NCI-H2029 treated with DMSO at 0.1 percent for 48 hours (cell line): ENCODE data around the gene USP9Y.

Experiments used
- DNase-seq: peaks from one replicate; lab custom pipeline; 2025; lab: John Stamatoyannopoulos, UW

USP9Y gene

GRCh38 chrY:12793999-12794398 lies 93.0 kb downstream of the USP9Y start:
- DNase-seq: no peak

DNA sequence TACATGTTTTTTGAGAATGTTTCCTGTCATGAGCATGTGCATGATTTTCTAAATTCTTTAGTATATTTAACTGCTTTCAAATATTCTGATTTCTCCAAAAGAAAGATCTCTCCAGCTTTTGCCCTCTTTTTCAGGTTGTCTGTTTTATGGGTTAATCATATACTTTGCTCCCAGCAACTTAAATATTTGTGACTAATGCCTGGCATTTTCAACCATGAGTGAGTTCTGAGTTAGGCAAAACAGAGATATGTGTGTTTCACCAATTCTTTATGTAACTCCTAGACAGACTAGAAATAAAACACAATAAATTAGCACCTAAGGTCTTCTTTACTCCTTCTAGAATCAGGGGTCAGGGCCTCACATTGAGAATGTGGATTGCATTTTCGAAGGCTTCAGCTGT lies 107.0 kb downstream of the USP9Y start:
- no peak for DNase-seq

DNA sequence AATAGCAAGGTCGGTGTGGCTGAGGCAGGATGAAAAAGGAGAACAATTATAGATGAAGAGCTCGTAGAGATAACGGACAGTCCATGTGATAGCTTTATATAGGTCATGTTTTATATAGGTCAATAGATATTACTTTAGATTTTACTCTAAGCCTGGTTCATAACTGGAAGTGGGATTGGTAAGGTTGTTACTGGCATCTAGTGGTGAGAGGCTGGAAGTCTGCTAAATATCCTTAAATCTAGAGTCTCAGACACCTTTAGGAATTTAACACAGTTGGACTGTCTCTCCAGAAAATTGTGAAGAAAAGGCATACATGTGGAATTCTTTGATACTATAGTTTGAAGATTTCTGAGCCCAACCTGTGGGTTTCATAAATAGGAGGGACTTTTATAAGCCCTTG lies 108.0 kb downstream of the USP9Y start:
- no peak for DNase-seq

- DNase-seq: no peak
Observed at GRCh38 chrY:12823408-12823807, 122.4 kb downstream of the USP9Y start.

DNA sequence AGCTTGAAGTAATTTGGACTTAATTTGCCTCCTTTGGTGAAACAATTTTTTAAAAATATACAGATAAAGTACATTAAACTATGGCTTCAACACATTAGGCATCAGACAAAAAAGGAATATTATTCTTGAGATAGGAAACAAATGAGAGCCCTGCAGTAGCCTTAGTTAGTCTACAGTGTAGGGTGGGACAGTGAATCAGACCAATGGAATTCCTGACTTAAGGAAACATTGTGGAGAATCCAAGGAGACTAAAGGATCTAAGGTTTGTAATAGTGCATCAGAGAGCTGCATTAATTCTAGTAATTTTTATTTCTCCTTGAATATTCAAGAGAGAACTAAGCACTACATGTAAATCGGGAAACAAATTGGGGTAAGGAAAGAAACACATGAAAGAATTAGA lies 125.8 kb downstream of the USP9Y start:
- DNase-seq: no peak

DNA sequence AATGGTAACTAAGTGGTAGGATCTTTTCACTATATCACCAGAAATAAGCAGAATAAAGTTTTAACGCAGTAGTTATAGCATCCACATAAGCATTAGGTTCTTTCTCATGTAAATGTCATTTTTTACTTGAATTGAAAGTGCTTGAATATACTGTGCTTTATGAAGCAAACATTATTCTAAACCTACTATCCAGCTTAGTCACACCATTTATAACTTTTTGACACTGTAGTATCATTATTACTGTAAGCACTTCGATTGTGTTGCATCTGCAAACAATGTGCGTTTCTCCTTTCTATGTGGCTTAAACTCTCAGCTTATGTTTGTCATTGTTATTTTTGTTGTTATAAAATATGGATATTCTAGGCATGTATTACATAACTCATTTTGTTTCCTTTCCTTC lies 132.3 kb downstream of the USP9Y start:
- DNase-seq: no peak

DNA sequence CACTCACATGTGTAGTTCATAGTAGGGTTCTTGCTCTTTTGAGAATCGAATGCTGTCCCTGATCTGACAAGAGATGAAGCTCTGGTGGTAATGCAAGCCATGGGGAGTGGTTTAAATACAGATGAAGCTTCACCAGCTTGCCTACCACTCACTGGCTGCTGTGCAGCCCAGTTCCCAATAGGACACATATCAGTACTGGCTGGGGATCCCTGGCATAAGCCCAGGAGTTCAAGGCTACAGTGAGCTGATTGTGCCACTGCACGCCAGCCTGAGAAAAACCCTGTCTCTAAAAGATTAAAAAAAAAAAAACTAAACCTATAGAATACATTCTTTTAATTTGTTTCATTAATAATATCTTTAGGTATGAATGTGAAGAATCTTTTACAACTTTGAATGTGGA lies 136.5 kb downstream of the USP9Y start:
- DNase-seq: no peak

GRCh38 chrY:12841368-12841767 lies 140.3 kb downstream of the USP9Y start:
- no peak for DNase-seq

DNA sequence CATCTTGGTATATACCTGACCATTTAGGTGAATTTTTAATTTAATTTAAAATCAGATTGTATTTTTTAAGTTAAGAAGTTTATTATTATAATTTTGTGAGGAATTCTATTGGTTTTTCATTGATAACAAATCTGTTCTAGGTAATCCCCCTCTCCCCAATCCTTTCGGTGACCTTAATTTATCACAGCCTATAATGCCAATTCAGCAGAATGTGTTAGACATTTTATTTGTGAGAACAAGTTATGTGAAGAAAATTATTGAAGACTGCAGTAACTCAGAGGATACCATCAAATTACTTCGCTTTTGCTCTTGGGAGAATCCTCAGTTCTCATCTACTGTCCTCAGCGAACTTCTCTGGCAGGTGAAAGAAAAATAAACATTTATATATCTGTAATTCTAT lies 145.8 kb downstream of the USP9Y start:
- no peak for DNase-seq

DNA sequence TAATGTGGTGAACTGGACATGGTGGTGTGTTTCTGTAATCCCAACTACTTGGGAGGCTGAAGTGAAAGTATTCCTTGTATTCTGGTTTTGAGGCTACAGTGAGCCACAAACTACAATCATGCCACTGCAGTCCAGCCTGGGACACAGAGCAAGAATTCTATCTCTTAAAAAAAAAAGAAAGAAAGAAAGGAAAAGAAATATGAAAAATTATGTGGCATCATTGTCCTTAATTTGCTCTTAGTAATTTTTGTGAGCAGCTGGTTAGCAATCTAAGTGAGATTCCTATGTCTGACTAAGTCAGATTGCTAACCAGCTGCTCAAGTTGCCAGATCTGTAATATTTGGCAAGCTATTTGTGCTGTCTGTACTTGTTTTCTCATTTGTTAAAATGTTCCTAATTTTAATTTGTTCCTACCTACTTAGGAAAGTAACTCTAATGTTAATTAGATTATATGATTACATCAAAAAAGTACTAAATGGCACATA lies 154.8 kb downstream of the USP9Y start:
- DNase-seq: no peak

- no peak for DNase-seq
Observed at GRCh38 chrY:12867960-12868359, 166.9 kb downstream of the USP9Y start.

GRCh38 chrY:12896973-12897372 lies 195.9 kb downstream of the USP9Y start:
- DNase-seq: no peak

GRCh38 chrY:12898604-12899003 lies 197.6 kb downstream of the USP9Y start:
- DNase-seq: no peak

GRCh38 chrY:12904618-12905516 lies 203.8 kb downstream of the USP9Y start, which contains the start of gene DDX3Y:
Gene DDX3Y, plus strand, starts transcription at chrY:12904868. Its CDS starts 69 bp downstream, at chrY:12904937.
- no peak for DNase-seq

DNA sequence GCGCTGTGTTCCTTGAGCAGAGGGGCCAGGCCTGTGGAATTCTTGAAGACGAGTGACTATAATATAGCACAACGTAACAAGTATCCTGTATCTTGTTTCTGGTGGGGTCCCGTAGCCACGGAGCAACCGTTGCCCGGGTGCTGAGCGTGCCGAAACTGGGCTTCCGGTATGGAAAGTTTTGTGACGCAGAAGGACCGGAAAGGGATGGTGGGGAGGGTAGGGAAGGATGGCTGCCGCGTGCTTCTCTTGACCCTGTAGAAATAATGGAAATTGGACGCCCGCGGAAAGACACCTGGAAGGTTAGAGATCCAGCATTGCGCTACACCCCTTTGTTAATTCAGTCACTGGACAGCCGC lies 204.5 kb downstream of the USP9Y start:
- no peak for DNase-seq

GRCh38 chrY:12905895-12906294 lies 204.9 kb downstream of the USP9Y start:
- no peak for DNase-seq
